ENCODE results near the gene DDX54.
A peak's percentile ranks its signal among the peaks of the same experiment; 100 is the strongest.

Gene DDX54

DNA sequence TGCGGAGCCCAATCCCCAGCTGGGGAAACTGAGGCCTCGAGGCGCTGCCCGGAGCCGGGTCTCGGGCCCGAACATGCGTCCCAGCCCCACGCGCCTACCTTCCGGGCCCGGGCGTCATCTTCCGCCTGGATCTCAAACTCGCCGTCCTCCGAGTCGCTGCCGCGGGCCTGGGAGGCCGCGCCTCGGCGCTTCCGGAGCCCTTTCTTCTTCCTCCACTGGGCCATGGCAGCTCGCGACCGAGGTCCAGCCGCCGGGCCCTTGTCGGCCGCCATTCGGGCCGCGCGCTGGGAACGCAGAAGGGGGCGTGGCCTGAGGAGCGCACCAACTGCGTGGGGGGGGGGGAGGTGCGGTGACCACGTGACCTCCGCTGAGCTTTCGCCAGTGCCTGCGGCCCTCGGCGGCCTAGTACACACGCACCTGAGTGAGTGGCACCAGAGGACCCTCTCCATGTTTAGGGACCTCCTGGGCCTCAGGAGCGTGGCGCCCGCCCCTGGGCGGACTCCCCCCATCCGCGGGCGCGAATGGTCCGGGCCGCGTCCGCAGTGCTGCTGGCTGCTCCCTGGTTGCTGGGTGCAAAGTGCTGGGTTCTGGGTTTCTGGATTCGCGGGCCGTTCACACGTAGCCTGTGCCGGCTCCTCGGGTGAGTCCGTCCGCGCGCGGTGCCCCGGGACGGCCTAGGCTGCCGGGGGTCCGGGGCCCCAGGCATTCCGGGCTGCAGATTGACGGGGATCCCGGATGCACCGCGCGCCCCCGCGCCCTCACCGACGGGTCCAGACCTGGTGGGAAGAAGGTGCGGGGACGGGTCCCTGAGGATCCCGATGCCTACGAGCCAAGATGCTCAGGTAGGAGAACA is at the start of gene DDX54, which contains the start of gene RITA1:
TSS of gene DDX54 (minus strand) at position 299 of the 853 bp plus-strand sequence. CDS start at position 272, 27 bp downstream.
TSS of gene RITA1 (plus strand) at position 542 of the 853 bp plus-strand sequence. CDS start 1,026 bp downstream, outside the sequence.
- DNase-seq = peak; percentile 21

DNA sequence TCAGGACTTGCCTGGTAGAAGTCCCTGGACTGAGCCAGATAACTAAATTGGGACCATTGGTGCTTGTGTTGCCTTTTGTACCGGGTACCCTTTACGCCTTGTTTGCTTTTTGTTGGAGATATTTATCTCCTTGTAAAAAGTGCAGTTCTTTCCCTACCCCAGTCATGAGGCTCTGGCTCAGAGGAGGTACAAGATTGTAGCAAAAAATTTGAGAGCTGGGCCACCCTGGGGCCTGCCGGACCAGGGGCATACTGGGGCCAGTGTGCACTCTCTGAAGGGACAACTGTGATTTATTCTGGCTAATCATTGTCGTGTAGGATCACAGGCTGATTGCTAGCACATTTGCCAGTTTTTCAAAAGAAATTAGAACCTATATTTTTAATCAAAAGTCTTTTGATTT is 49.2 kb upstream of the DDX54 start:
- no peak for DNase-seq

GRCh38 chr12:113233967-113234366 is 48.7 kb upstream of the DDX54 start:
- DNase-seq = no peak

GRCh38 chr12:113232840-113233585 is 47.7 kb upstream of the DDX54 start:
- DNase-seq = peak; percentile 81

DNA sequence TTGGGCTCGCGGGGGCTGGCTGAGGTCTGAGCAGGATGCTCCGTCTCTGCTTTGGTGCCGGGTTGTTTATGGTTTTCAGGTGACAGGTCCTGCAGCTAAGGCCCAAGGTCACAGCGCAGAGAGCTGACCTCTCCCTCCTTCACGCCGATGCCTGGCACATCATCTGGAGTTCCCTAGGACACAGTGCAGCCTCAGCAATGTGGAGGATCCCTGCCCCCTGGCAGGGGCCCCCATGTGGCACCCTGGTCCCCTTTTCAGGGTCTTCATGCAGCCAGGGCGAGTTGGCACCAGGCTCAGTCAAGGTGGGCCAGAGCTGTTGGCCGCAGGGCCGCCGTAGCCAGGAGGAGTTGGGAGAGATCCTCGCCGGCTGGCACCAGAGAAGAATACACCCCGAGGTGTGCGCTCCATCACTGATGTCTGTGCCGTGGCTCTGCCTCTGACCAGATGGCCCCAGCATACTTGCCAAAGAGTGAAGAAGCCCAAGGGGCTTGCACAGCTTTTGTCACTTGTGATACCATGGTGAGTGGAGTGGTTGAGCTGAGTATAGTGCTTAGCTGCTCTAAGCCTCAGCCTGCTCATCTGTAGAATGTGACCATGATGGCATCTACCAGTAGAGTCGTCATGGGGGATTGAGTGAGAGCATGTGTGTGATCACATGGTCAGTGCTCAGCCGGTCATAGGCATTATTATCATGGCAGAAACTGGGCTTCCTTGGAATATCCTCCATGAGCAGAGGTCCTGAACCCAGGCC is 47.0 kb upstream of the DDX54 start:
- no peak for DNase-seq

DNA sequence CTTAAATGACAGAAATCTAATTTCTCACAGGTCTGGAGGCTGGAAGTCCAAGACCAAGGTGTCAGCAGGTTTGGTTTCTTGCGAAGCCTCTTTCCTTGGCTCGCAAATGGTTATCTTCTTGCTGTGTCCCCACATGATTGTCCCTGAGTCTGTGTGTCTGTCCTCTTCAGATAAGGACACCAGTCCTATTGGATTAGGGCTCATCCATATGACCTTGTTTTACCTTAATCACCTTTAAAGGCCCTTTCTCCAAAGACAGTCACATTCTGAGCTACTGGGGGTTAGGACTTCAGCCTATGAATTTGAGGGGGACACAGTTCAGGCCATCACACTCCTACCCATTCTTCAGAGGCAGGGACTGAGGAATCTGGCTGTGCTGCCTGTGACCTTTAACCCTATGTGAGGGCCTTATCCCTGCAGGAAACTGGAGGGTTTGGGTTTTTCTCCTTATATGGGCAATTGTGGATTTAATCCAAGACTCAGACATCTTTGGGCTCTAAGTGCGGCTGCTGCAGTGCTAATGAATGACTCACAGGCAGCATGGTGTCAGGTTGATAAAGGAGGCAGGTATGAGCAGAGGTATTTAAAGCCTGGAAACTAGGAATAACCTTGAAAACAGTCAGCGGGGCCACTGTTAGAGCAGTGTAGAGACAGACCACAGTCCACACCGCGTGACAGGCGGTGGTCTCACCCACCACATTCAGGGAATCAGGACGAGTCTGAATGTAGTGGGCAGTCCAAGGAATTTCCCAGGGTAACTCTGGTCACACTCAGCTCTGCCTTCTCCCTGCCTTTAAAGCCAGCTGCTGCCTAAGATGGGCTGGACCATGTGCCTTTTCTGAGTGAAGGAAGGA is 46.2 kb upstream of the DDX54 start:
- no peak for DNase-seq

- no peak for DNase-seq
These were observed 45.3 kb upstream of the DDX54 start for GRCh38 chr12:113230315-113231234.

DNA sequence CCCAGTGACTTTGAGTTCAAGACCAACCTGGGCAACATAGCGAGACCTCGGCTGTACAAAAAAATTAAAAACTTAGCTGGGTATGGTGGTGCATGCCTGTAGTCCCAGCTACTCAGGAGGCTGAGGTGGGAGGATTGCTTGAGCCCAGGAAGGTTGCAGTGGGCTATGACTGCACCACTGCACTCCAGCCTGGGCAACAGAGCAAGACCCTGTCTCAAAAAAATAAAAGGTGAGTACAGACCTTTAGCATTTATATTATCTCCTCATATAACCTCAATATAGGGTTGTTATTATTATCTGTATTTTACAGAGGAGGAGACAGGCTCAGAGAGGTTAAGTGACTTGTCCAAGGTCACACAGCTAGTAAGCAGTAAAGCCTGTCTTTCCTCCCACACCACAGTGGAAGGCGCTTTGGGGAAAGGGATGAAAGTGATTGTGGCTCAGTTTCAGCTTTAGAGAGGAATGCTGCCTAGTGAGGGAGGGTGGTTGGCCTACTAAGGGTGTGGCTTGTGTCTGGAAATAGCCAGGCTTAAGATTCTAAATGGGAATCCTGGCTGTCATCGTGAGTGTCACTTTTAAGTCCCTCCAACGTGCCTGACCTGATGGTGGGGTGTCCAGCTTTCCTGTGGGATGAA is 43.2 kb upstream of the DDX54 start:
- DNase-seq = no peak

- no peak for DNase-seq
These were observed 42.6 kb upstream of the DDX54 start for GRCh38 chr12:113227686-113228391.

DNA sequence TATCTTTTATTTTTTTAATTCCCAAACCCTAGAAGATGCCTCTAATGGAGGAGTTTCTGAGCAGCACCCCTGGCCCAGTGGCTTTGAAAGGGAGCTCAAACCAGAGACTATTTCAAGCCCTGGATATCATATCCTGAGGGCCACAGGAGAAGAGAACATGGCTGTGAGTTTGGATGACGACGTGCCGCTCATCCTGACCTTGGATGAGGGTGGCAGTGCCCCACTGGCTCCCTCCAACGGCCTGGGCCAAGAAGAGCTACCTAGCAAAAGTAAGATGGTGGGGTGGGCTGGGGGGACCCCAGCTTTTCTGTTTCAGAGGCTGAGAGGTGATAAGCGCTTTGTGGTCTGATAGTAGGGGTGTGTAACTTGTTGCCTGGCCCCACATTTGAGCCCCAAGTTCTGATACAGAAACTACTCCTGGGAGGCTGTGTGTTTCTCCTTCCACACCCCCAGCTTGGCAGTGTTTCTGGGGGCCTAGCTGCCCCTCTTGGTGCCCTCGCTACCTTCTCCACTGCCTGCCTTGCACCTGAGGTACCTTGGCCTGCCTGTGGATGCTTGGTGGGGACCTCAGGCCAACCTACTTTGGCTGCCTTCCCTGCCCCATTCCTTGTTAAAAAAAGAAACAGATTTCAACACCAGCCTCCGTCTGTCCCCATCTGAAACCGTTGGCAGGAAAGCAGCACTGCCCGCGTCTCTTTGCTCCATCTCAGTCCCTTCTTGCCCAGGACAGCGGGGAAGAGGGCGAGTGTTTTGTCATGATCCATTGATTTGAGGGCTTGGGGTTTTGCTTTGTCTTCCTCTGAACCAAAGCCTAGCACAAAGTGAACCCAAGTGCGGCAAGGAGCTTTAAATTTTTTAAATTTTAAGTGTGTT is 41.7 kb upstream of the DDX54 start:
- no peak for DNase-seq

GRCh38 chr12:113224955-113225354 is 39.7 kb upstream of the DDX54 start:
- DNase-seq = no peak

- DNase-seq = peak; percentile 11
These were observed 37.7 kb upstream of the DDX54 start for GRCh38 chr12:113222730-113223531.

GRCh38 chr12:113221997-113222729 is 36.9 kb upstream of the DDX54 start:
- no peak for DNase-seq

DNA sequence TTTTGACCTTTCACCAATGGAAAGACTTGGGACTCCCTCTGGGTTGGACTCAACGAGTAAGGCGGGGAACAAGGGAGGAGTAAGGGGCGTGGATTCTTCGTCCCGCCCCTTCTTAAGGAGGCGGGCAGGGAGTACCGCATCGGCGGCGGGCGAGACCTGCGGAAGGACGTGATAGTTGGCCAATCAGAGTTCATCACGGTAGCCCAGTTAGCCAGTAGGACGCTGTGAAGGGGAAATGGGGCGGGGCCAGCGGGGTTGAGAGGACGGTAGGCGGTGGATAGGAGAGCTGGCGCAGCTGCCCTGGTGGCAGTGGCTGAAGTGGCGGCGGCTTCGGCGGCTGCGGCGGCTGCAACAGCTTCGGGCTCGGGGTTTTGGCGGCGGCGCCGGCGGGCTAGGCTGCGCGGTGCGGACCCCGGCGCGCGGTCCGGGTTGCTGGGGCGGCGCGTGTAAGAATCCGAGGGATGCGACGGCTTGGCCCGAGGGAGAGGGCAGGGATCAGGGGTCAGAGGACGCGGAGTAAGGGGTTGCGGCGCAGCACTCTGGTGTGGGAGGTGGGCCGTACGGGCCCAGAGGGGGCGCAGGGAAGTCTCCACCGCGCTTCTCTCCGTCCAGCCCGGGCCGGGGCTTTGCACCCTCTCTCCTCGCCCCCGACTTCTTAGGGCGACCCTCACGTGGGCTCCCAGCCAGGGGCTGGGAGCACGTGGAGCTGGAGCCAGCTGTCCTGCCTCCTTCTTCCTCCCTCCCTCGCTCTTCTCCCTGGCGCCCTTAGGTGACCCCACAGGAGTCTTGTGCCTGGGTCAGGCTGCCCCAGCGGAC is 36.1 kb upstream of the DDX54 start, which contains the start of gene TPCN1:
TSS of gene TPCN1 (plus strand) at position 284 of the 816 bp plus-strand sequence. CDS start 5,389 bp downstream, outside the sequence.
- peak; percentile 98 for DNase-seq

DNA sequence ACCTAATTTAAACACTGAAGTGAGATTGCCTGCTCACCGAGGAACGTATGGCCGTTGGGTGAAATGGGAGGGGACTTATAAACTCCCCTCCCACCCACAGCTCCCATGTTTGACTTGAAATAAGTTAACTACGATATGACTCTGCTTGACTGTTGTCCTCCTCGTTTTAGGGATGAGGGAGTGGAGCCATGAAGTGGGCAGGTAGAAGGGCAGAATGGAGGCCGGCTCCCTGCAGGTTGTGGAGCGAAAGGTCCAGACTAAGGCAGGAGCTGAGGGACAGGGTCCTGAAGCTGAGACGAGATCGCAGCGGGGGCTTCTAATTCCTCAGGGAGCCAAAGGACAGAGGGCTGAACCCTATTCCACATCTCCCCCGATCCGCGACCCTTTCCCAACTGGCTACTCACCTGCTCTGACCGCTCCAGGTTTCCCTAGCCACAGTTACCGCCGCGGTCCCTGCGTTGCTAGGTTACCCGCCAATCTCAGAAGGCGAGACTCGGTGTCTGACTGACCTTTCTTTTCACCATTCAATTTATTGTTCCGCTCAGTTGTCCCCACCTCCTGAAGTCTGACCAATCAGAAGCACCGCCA is 35.4 kb upstream of the DDX54 start:
- DNase-seq = no peak

GRCh38 chr12:113216027-113216426 is 30.7 kb upstream of the DDX54 start:
- DNase-seq = no peak
